ENCODE data around the gene RNU1-2.
A peak's percentile ranks its signal among the peaks of the same experiment; 100 is the strongest.

DNA sequence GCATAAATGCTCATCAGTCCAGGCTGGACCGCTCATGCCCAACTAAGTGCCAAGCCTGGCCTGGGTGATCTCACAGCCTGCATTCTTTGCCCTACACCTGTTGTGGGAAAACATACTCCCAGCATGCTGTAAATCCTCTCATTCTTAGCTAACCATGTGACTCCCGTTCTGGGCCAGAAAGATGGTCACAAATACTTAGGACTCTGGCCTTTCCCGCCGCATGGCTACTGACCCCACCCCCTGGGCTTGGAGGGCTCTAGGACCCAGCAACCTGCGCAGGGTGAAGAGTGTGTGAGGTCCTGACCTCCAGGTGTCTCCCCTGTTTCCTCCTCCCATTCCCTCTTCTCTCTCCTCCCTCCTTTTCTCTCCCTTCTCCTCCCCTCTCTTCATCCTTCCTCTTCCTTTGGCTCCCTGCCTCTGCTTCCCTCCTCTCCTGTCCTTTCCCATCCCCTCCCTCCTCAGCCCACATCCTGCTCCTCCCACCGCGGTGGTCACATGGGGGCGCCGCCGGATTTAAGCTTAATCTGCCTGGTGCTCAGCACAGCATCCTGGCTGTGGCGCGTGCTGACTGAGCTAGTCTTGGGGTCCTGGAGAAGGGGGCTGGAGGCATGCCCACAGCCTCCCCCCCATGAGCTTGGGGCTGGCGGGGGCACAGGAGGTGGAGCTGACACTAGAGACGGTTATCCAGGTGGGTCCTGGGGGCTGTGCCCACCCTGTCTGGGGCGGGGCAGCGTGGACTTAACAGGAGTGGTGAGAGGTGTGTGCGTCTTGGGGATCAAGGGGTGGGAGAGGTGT is 25.8 kb downstream of the RNU1-2 start, which contains the start of gene CROCC:
- TF ChIP-seq, protein P1, sequence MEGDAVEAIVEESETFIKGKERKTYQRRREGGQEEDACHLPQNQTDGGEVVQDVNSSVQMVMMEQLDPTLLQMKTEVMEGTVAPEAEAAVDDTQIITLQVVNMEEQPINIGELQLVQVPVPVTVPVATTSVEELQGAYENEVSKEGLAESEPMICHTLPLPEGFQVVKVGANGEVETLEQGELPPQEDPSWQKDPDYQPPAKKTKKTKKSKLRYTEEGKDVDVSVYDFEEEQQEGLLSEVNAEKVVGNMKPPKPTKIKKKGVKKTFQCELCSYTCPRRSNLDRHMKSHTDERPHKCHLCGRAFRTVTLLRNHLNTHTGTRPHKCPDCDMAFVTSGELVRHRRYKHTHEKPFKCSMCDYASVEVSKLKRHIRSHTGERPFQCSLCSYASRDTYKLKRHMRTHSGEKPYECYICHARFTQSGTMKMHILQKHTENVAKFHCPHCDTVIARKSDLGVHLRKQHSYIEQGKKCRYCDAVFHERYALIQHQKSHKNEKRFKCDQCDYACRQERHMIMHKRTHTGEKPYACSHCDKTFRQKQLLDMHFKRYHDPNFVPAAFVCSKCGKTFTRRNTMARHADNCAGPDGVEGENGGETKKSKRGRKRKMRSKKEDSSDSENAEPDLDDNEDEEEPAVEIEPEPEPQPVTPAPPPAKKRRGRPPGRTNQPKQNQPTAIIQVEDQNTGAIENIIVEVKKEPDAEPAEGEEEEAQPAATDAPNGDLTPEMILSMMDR (IDR thresholded peaks at IDR 0.05): no peak
- TF ChIP-seq POLR2A (IDR thresholded peaks at IDR 0.05; ENCODE audit: low read depth) (no peak), POLR2AphosphoS5 (IDR thresholded peaks at IDR 0.05) (peak in 1 of 2 donors; percentile 6)

Measured in esophagus muscularis mucosa (tissue), 3 donors.